Endothelial cell of umbilical vein (primary cell): Measurements from ENCODE around the gene EFCAB13. TPM values are rescaled to one million over a fixed set of nuclear protein-coding genes. Genes with fewer than 3 reads are reported as not detected.

Source experiments
- BruUV-seq: library from RNA; stranded (reverse); fragments of 400-500 nt; replicated peaks from 2 replicates; lab custom pipeline; 2021; lab: Mats Ljungman, UMichigan
- CTCF ChIA-PET: fragments of 300-600, 350-600 bp; sonication (Branson Sonifier 250); formaldehyde crosslinking; loops from one replicate; lab custom pipeline; 2021; ENCODE audit warnings: antibody characterized with exemption, inconsistent platforms; lab: Charles Lee
- POLR2A ChIA-PET: fragments of 300-600, 350-600 bp; sonication (Branson Sonifier 250); formaldehyde crosslinking; loops from one replicate; lab custom pipeline; 2021; ENCODE audit warnings: antibody characterized with exemption, inconsistent platforms; lab: Charles Lee
- DNase-seq: peaks from one replicate; pipeline ENCODE4 v3.0.0-alpha.2; 2011; ENCODE audit warnings: low read depth, low spot score
- FAIRE-seq: peaks from 2 replicates; lab custom pipeline; 2011; peaks lifted over from hg19 to GRCh38; lab: Jason Lieb, UNC
- H2AFZ ChIP-seq: 2 replicates; pipeline ENCODE4 v1.6.0; 2012; ENCODE audit warnings: low read depth, low read length, control low read depth, inconsistent platforms
- H3K27ac ChIP-seq: 2 replicates; pipeline ENCODE4 v1.5.1; 2011; ENCODE audit warnings: low read depth, mild to moderate bottlenecking, control low read depth, low read length, moderate library complexity; ENCODE audit not compliant: insufficient read depth
- H3K27me3 ChIP-seq, 2 experiments: 2 replicates each; pipeline versions ENCODE4 v1.6.0 to v1.6.1; 2011; ENCODE audit warnings: low read length in 2 of 2, mixed read lengths in 1 of 2; ENCODE audit not compliant: control insufficient read depth in 2 of 2, insufficient read depth in 2 of 2
- H3K36me3 ChIP-seq, 2 experiments: 2 replicates in 1 of 2; 3 replicates in 1 of 2; pipeline ENCODE4 v1.5.1; 2011; ENCODE audit warnings: low read length in 2 of 2, mild to moderate bottlenecking in 1 of 2, moderate library complexity in 1 of 2; ENCODE audit not compliant: control insufficient read depth in 2 of 2, insufficient read depth in 2 of 2; ENCODE audit errors: extremely low read depth in 1 of 2
- H3K4me1 ChIP-seq: 3 replicates; pipeline ENCODE4 v1.5.1; 2011; ENCODE audit warnings: mild to moderate bottlenecking, low read length; ENCODE audit not compliant: control insufficient read depth, insufficient read depth; ENCODE audit errors: extremely low read depth
- H3K4me2 ChIP-seq: 2 replicates; pipeline ENCODE4 v1.6.1; 2011; ENCODE audit warnings: low read length, control low read depth, mixed read lengths; ENCODE audit not compliant: insufficient read depth
- H3K4me3 ChIP-seq, 3 experiments: fragments of 200-600 bp in 1 of 3; sonication (generic), shearing (Covaris generic) in 1 of 3; replicated peaks in 1 of 3; 2 replicates each; pipeline ENCODE4 v1.5.1; 2011 to 2016; ENCODE audit warnings: control low read depth in 3 of 3, low read length in 3 of 3, mild to moderate bottlenecking in 2 of 3, inconsistent platforms in 1 of 3, low read depth in 1 of 3, moderate library complexity in 1 of 3; ENCODE audit not compliant: insufficient read depth in 1 of 3
- H3K79me2 ChIP-seq: 2 replicates; pipeline ENCODE4 v1.6.0; 2012; ENCODE audit warnings: low read length, inconsistent platforms; ENCODE audit not compliant: control insufficient read depth, insufficient read depth
- H3K9ac ChIP-seq: replicated peaks from 2 replicates; pipeline ENCODE3; 2011; ENCODE audit warnings: low read length, control low read depth; ENCODE audit not compliant: insufficient read depth; ENCODE audit errors: extremely low read depth
- H3K9me1 ChIP-seq: replicated peaks from 3 replicates; pipeline ENCODE4 v1.6.0; 2011; ENCODE audit warnings: mild to moderate bottlenecking, low read length; ENCODE audit not compliant: control insufficient read depth, insufficient read depth; ENCODE audit errors: extremely low read depth
- H3K9me3 ChIP-seq: replicated peaks from 2 replicates; pipeline ENCODE4 v1.5.1; 2012; ENCODE audit warnings: low read length, inconsistent platforms; ENCODE audit not compliant: control insufficient read depth, insufficient read depth
- H4K20me1 ChIP-seq: replicated peaks from 2 replicates; pipeline ENCODE3; 2011; ENCODE audit warnings: mild to moderate bottlenecking, low read length; ENCODE audit not compliant: control insufficient read depth, insufficient read depth; ENCODE audit errors: extremely low read depth
- CTCF ChIP-seq, 2 donors: IDR thresholded peaks; 1 replicate in 1 of 2; 2 replicates in 1 of 2; pipeline ENCODE4 v1.5.1; 2011; ENCODE audit warnings: low read length in 2 of 2, mild to moderate bottlenecking in 2 of 2, moderate library complexity in 2 of 2, control low read depth in 1 of 2, inconsistent platforms in 1 of 2, low read depth in 1 of 2; ENCODE audit not compliant: insufficient read depth in 1 of 2; ENCODE audit errors: extremely low read depth in 1 of 2
- FOS ChIP-seq: IDR thresholded peaks from 2 replicates; pipeline ENCODE4 v1.6.1; 2011; ENCODE audit warnings: mild to moderate bottlenecking, low read length, moderate library complexity, borderline replicate concordance; ENCODE audit not compliant: insufficient read depth
- MAX ChIP-seq: IDR thresholded peaks from 2 replicates; pipeline ENCODE4 v1.6.1; 2011; ENCODE audit not compliant: insufficient read depth, insufficient read length
- dilution Hi-C: fragments of 300-500 bp; cut with MboI; formaldehyde crosslinking; loops from one replicate; pipeline ENCODE4 v1.15.0; 2019; ENCODE audit warnings: low sequenced_read_pairs; ENCODE audit not compliant: extremely low pct_ligation_motif_present
- intact Hi-C: fragments of 100-400 bp; cut with micrococcal nuclease; formaldehyde crosslinking; loops from one replicate; pipeline ENCODE4 v1.10.0; 2022
- polyA plus RNA-seq, 4 experiments: library from polyadenylated mRNA; depleted of rRNA in 3 of 4; stranded (reverse) in 3 of 4; unstranded in 1 of 4; fragments of >200 nt; gene quantifications; 2 replicates each; pipeline versions ENCODE4 v1.2.1 to v1.2.3, GENCODE V29; 2011 to 2012; ENCODE audit warnings: missing spikeins in 1 of 4
- total RNA-seq: library from RNA; stranded (reverse); gene quantifications from 2 replicates; pipeline ENCODE4 v1.2.3, GENCODE V29; 2021

The EFCAB13 gene
- total and polyA plus RNA-seq, 2 donors (not counting 3 experiments of a cell fraction or from before 2014, with no cell fraction given) = 0.86 to 12.9 TPM

GRCh38 chr17:47295874-47296255 is 27.9 kb upstream of the EFCAB13 start:
- Histone ChIP-seq H3K4me3 (no peak overlapping the region), H3K9me1 (no peaks in the 10 kb centered on the region), H2AFZ (no peak overlapping the region), H3K36me3 (peaks cover 4 to 29% of the 10 kb centered on the region in 2 experiments), H4K20me1 (no peaks in the 10 kb centered on the region), H3K9me3 (no peaks in the 10 kb centered on the region), H3K79me2 (no peaks in the 10 kb centered on the region), H3K4me2 (no peak overlapping the region), H3K27me3 (no peaks in the 10 kb centered on the region), H3K9ac (no peak overlapping the region), H3K27ac (no peak overlapping the region), H3K4me1 (peaks cover 15% of the 10 kb centered on the region)
- no TSS peak for BruUV-seq
- DNase-seq (no peak), FAIRE-seq (no peak)
- CTCF ChIA-PET = interaction anchor here (1.0 to 1.7 kb wide), 3 partner anchors 10 to 20 kb away, joined by 3 to 6 read pairs (median 4); no protein-coding TSS in a partner anchor
- POLR2A ChIA-PET = interaction anchor here (0.8 kb wide), 1 partner anchor 23 kb away, joined by 4 read pairs; no protein-coding TSS in a partner anchor
- intact Hi-C loops (no loop called here), dilution Hi-C loops (no loop called here)
- TF ChIP-seq MAX = no peak
- TF ChIP-seq CTCF (IDR thresholded peaks at IDR 0.05; ENCODE audit: extremely low read depth in 1 of 2, insufficient read depth in 1 of 2, low read depth in 1 of 2, low read length in 2 of 2) = no peak

GRCh38 chr17:47297661-47298400 is 25.9 kb upstream of the EFCAB13 start:
- Histone ChIP-seq H2AFZ (no peak overlapping the region), H3K4me3 (no peak overlapping the region), H3K79me2 (no peaks in the 10 kb centered on the region), H4K20me1 (no peaks in the 10 kb centered on the region), H3K9ac (no peak overlapping the region), H3K4me2 (no peak overlapping the region), H3K9me1 (no peaks in the 10 kb centered on the region), H3K4me1 (peaks cover 15% of the 10 kb centered on the region), H3K36me3 (peaks cover 6 to 35% of the 10 kb centered on the region in 2 experiments), H3K27ac (no peak overlapping the region), H3K9me3 (no peaks in the 10 kb centered on the region), H3K27me3 (no peaks in the 10 kb centered on the region)
- FAIRE-seq = no peak
- CTCF ChIA-PET = no interaction called here
- DNase-seq = no peak
- TF ChIP-seq FOS = no peak
- intact Hi-C loops = no loop called here
- dilution Hi-C loops = no loop called here
- POLR2A ChIA-PET = no interaction called here
- no TSS peak for BruUV-seq
